GM12891 (cell line): ENCODE results near the gene SCN4A.

Source experiments
- PAX5 ChIP-seq: IDR thresholded peaks from 2 replicates; pipeline ENCODE4 v1.6.1; 2011; ENCODE audit warnings: low read length, moderate library complexity, mild to moderate bottlenecking; ENCODE audit not compliant: insufficient read depth, severe bottlenecking
- POLR2A ChIP-seq: IDR thresholded peaks from 2 replicates; pipeline ENCODE4 v1.6.1; 2011; ENCODE audit warnings: low read depth, low read length, control low read depth
- POLR2AphosphoS5 ChIP-seq: IDR thresholded peaks from 2 replicates; pipeline ENCODE4 v1.6.1; 2011; ENCODE audit warnings: low read depth, low read length, control low read depth
- SPI1 ChIP-seq: IDR thresholded peaks from 2 replicates; pipeline ENCODE4 v1.6.1; 2011; ENCODE audit warnings: low read depth, low read length, control low read depth
- TAF1 ChIP-seq: IDR thresholded peaks from 2 replicates; pipeline ENCODE4 v1.6.1; 2011; ENCODE audit warnings: low read depth, low read length, control low read depth

DNA sequence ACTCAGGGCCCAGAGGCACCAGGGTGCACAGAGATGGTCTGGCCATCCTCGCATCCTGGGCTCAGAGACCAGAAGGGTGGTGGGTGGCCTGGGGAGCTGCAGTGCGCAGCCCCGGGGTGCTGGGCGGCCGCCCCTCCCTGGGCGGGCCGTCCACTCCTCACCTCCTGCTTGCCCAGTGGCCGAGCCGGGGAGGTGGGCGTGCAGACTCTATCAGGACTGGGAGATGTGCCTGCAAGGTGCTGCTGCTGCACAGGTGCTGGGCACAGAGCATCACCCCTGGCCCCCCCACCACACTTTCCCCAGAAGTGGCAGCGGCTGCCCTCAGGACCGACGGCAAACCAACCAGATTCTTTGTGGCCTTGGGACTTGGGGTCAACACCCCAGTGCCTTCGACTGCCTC lies at the start of gene SCN4A:
- TF ChIP-seq POLR2A = no peak
- TF ChIP-seq POLR2AphosphoS5 = no peak
- no peak for TF ChIP-seq TAF1
- no peak for TF ChIP-seq SPI1
- TF ChIP-seq PAX5 = no peak
